ENCODE measurements around the gene CTNNA1.

- TF ChIP-seq CTCF (IDR thresholded peaks at IDR 0.05; ENCODE audit: insufficient read depth, low read length, poor library complexity, severe bottlenecking) (no peak), EZH2phosphoT487 (conservative IDR thresholded peaks at IDR 0.05; ENCODE audit: low read length) (no peak)
Measured at GRCh38 chr5:138878437-138879235, 125.4 kb downstream of the CTNNA1 start.

All from SU-DHL-6 (cell line).